ENCODE data around the gene SLC15A5. TPM values are rescaled to one million over a fixed set of nuclear protein-coding genes. Genes with fewer than 3 reads are reported as not detected.

The SLC15A5 gene
- total RNA-seq, 3 donors from 2014 or later (not counting 1 experiment from before 2014, with no cell fraction given): not detected

GRCh38 chr12:16299403-16299802, 21.9 kb upstream of the SLC15A5 start:
- Histone ChIP-seq H3K4me3 (ENCODE audit: low read length) (no peak overlapping the region), H3K36me3 (ENCODE audit: control insufficient read depth, insufficient read depth, low read length) (no peaks in the 10 kb centered on the region), H3K27ac (ENCODE audit: low read length) (no peak overlapping the region), H3K4me1 (ENCODE audit: control insufficient read depth, insufficient read depth, low read length) (no peaks in the 10 kb centered on the region), H3K9me3 (ENCODE audit: control insufficient read depth, insufficient read depth, low read length) (no peaks in the 10 kb centered on the region), H3K27me3 (ENCODE audit: control insufficient read depth, insufficient read depth, low read length) (no peaks in the 10 kb centered on the region)
- intact Hi-C loops (cut with micrococcal nuclease): no loop called here
- TF ChIP-seq CTCF (IDR thresholded peaks at IDR 0.05): no peak
- Mint-ChIP-seq H3K9me3 (peaks cover 9 to 17% of the 10 kb centered on the region in 2 donors), H3K36me3 (no peaks in the 10 kb centered on the region), H3K4me3 (no peak overlapping the region), H3K27me3 (ENCODE audit: low read depth in 2 of 2) (no peaks in the 10 kb centered on the region), H3K4me1 (no peaks in the 10 kb centered on the region), H3K27ac (no peak overlapping the region)
- no peak for ATAC-seq
- no peak for DNase-seq
- WGBS (ENCODE audit: insufficient coverage): 83% methylated on average over 2 of the region's 2 CpGs

GRCh38 chr12:16297521-16297920, 20.0 kb upstream of the SLC15A5 start:
- 52% methylated on average over 1 of the region's 1 CpG for WGBS (ENCODE audit: insufficient coverage)
- H3K4me1 ChIP-seq (ENCODE audit: control insufficient read depth, insufficient read depth, low read length): no peaks in the 10 kb centered on the region
- Mint-ChIP-seq H3K27me3 (ENCODE audit: low read depth in 2 of 2) (no peaks in the 10 kb centered on the region), H3K9me3 (peaks cover 12 to 15% of the 10 kb centered on the region in 2 donors), H3K4me1 (no peaks in the 10 kb centered on the region), H3K4me3 (no peak overlapping the region), H3K36me3 (no peaks in the 10 kb centered on the region), H3K27ac (no peak overlapping the region)
- intact Hi-C loops (cut with micrococcal nuclease): no loop called here
- no peak overlapping the region for H3K27ac ChIP-seq (ENCODE audit: low read length)
- no peaks in the 10 kb centered on the region for H3K36me3 ChIP-seq (ENCODE audit: control insufficient read depth, insufficient read depth, low read length)
- H3K4me3 ChIP-seq (ENCODE audit: low read length): no peak overlapping the region
- no peak for TF ChIP-seq CTCF (IDR thresholded peaks at IDR 0.05)
- ATAC-seq (no peak), DNase-seq (no peak)
- no peaks in the 10 kb centered on the region for H3K27me3 ChIP-seq (ENCODE audit: control insufficient read depth, insufficient read depth, low read length)
- no peaks in the 10 kb centered on the region for H3K9me3 ChIP-seq (ENCODE audit: control insufficient read depth, insufficient read depth, low read length)

GRCh38 chr12:16294376-16294956, 17.0 kb upstream of the SLC15A5 start:
- intact Hi-C loops (cut with micrococcal nuclease): no loop called here
- no peaks in the 10 kb centered on the region for H3K36me3 Mint-ChIP-seq
- ATAC-seq (no peak), DNase-seq (no peak)
- H3K4me3 Mint-ChIP-seq: no peak overlapping the region
- H3K36me3 ChIP-seq (ENCODE audit: control insufficient read depth, insufficient read depth, low read length): no peaks in the 10 kb centered on the region
- no peaks in the 10 kb centered on the region for H3K27me3 Mint-ChIP-seq (ENCODE audit: low read depth in 2 of 2)
- H3K27ac Mint-ChIP-seq: no peak overlapping the region
- no peaks in the 10 kb centered on the region for H3K4me1 ChIP-seq (ENCODE audit: control insufficient read depth, insufficient read depth, low read length)
- no CpG with 5 or more reads among the region's 1 CpG for WGBS (ENCODE audit: insufficient coverage)
- H3K9me3 ChIP-seq (ENCODE audit: control insufficient read depth, insufficient read depth, low read length): no peaks in the 10 kb centered on the region
- no peak for TF ChIP-seq CTCF (IDR thresholded peaks at IDR 0.05)
- peaks cover 16 to 18% of the 10 kb centered on the region in 2 donors for H3K9me3 Mint-ChIP-seq
- no peak overlapping the region for H3K4me3 ChIP-seq (ENCODE audit: low read length)
- H3K4me1 Mint-ChIP-seq: no peaks in the 10 kb centered on the region
- H3K27ac ChIP-seq (ENCODE audit: low read length): no peak overlapping the region
- H3K27me3 ChIP-seq (ENCODE audit: control insufficient read depth, insufficient read depth, low read length): no peaks in the 10 kb centered on the region

GRCh38 chr12:16291032-16291431, 13.5 kb upstream of the SLC15A5 start:
- no peaks in the 10 kb centered on the region for H3K36me3 Mint-ChIP-seq
- 84% methylated on average over 4 of the region's 4 CpGs for WGBS (ENCODE audit: insufficient coverage)
- intact Hi-C loops (cut with micrococcal nuclease): no loop called here
- no peaks in the 10 kb centered on the region for H3K27me3 ChIP-seq (ENCODE audit: control insufficient read depth, insufficient read depth, low read length)
- no peak overlapping the region for H3K27ac ChIP-seq (ENCODE audit: low read length)
- no peak overlapping the region for H3K4me3 Mint-ChIP-seq
- ATAC-seq: no peak
- no peak for TF ChIP-seq CTCF (IDR thresholded peaks at IDR 0.05)
- H3K36me3 ChIP-seq (ENCODE audit: control insufficient read depth, insufficient read depth, low read length): no peaks in the 10 kb centered on the region
- no peak overlapping the region for H3K27ac Mint-ChIP-seq
- H3K4me3 ChIP-seq (ENCODE audit: low read length): no peak overlapping the region
- H3K4me1 Mint-ChIP-seq: no peaks in the 10 kb centered on the region
- no peaks in the 10 kb centered on the region for H3K27me3 Mint-ChIP-seq (ENCODE audit: low read depth in 2 of 2)
- H3K9me3 Mint-ChIP-seq: peaks cover 11 to 14% of the 10 kb centered on the region in 2 donors
- H3K9me3 ChIP-seq (ENCODE audit: control insufficient read depth, insufficient read depth, low read length): no peaks in the 10 kb centered on the region
- DNase-seq: no peak
- H3K4me1 ChIP-seq (ENCODE audit: control insufficient read depth, insufficient read depth, low read length): no peaks in the 10 kb centered on the region

Measured in natural killer cell (primary cell).